Heart left ventricle (tissue), 16 donors: Measurements from ENCODE around the gene UPK3BL1. TPM values are rescaled to one million over a fixed set of nuclear protein-coding genes. Genes with fewer than 3 reads are reported as not detected.
"Not testable (repeated sequence)": the region's sequence is repeated elsewhere in the genome, so short reads cannot be mapped to it uniquely, and the experiment has no call there.

Source experiments
- ATAC-seq, 4 donors: fragments of 200-7000 bp; cut with Tn5 transposase; one replicate each; pipeline ENCODE4 v1.9.1; 2020 to 2022; ENCODE audit warnings: moderate library complexity in 4 of 4, mild to moderate bottlenecking in 3 of 4, moderate number of reproducible peaks in 1 of 4
- DNase-seq, 5 donors: peaks; one replicate each; pipeline ENCODE4 v3.0.0-alpha.2; 2020
- H3K27ac ChIP-seq, 12 donors: fragments of 200-600 bp; sonication (generic) in 4 of 12; one replicate each; pipeline versions ENCODE4 v1.5.0 to v1.8.0; 2016 to 2022; ENCODE audit warnings: mild to moderate bottlenecking in 2 of 12
- H3K27me3 ChIP-seq, 9 donors: fragments of 200-600 bp; sonication (generic) in 2 of 9; one replicate each; pipeline versions ENCODE4 v1.5.1 to v1.8.0; 2016 to 2022; ENCODE audit warnings: mild to moderate bottlenecking in 3 of 9
- H3K36me3 ChIP-seq, 9 donors: fragments of 200-600 bp; sonication (generic) in 2 of 9; one replicate each; pipeline versions ENCODE4 v1.5.0 to v1.8.0; 2018 to 2022; ENCODE audit warnings: mild to moderate bottlenecking in 2 of 9
- H3K4me1 ChIP-seq, 12 donors: fragments of 200-600 bp; sonication (generic) in 4 of 12; one replicate each; pipeline versions ENCODE4 v1.5.0 to v1.8.0; 2016 to 2022; ENCODE audit warnings: mild to moderate bottlenecking in 3 of 12
- H3K4me3 ChIP-seq, 12 donors: fragments of 200-600 bp; sonication (generic) in 4 of 12; one replicate each; pipeline versions ENCODE4 v1.5.0 to v1.8.0; 2017 to 2022; ENCODE audit warnings: mild to moderate bottlenecking in 9 of 12, moderate library complexity in 4 of 12
- H3K9me3 ChIP-seq, 12 donors: fragments of 200-600 bp; sonication (generic) in 4 of 12; one replicate each; pipeline versions ENCODE4 v1.5.0 to v1.8.0; 2016 to 2022; ENCODE audit warnings: mild to moderate bottlenecking in 1 of 12
- WGBS, 4 donors: extraction: QIAGEN DNeasy Blood & Tissue Kit in 2 of 4; methylation state at CpG; one replicate each; pipeline versions ENCODE4 v1.1.5 to v1.1.7; 2013 to 2018; 5-methylcytosine and 5-hydroxymethylcytosine counted together
- intact Hi-C, 10 donors: fragments of 100-400 bp; cut with DNase I; formaldehyde crosslinking; loops; one replicate each; pipeline versions ENCODE4 v1.11.1 to v1.14.2; 2022
- polyA plus RNA-seq, 2 donors: library from polyadenylated mRNA; stranded (reverse); fragments of 200-250 nt; gene quantifications; one replicate each; pipeline ENCODE4 v1.2.3, GENCODE V29; 2013
- total RNA-seq, 9 donors: library from RNA; depleted of rRNA in 2 of 9; stranded (reverse); fragments of >200 nt in 2 of 9; fragmentation: NEBNext Ultra II Directional in 3 of 9; extraction: Animal tissue kit (Norgen Biotek cat#: 25700) in 3 of 9; gene quantifications; one replicate each; pipeline versions ENCODE4 v1.1.0 to v1.2.4, GENCODE V29; 2016 to 2023
- donor health status: ischemic (EF 13 %, LVEDD 7.1; RV severe dilation, severe dysfunction).
- donor health status: healthy with polysubstance abuse.
- donor health status: DM: no; HTN: yes; CAD: no.
- donor health status: DM: no; HTN: no; CAD: no.
- donor health status: ischemic (EF 25% LVEDD 6.9; RV normal size, moderate dysfunction).
- donor health status: ischemic (EF 25% LVEDD 5.7; RV mildly dilated, moderate dysfunction).
- donor health status: healthy.
- donor health status: DM: yes; HTN: yes; CAD: no.
- donor health status: ischemic (EF 35%, LVEDD 5.7; RV mildly dilated, moderate dysfunction).
- donor health status: nonischemic (EF 11% LVEDD 7.7; RV severe dilation, severe dysfunction).
- donor health status: DM: yes; HTN: yes; CAD: no.
- donor health status: PGD.
- donor health status: ischemic (EF 29% LVEDD 5.4; RV normal size, mild dysfunction).
- donor health status: nonischemic (EF 23%, LVEDD 6.1; RV moderate dilation, normal function).

UPK3BL1 gene
- total and polyA plus RNA-seq, 11 donors, result 6.0 to 30.9 (median 12.8) TPM

DNA sequence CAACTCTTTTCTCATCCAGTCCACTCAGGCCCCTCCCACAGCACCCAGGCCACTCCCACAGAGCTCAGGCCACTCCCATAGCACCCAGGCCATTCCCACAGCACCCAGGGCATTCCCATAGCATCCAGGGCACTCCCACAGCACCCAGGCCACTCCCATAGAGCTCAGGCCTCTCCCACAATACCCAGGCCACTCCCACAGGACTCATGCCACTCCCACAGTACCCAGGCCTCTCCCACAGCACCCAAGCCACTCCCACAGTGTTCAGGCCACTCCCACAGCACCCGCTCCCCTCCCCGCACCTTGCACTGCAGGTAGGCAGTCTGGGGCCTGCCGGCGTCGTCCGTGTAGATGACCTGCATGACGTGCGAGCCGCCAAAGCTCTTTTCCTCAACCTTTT, 52.7 kb downstream of the UPK3BL1 start:
- H3K27me3 ChIP-seq, H3K36me3 ChIP-seq, intact Hi-C loops, H3K4me3 ChIP-seq, H3K27ac ChIP-seq, H3K9me3 ChIP-seq, H3K4me1 ChIP-seq, DNase-seq: not testable (repeated sequence)
- WGBS, 4 donors, result no CpG with 5 or more reads among the region's 9 CpGs
- peak in 3 of 4 donors; percentile 31 to 53 (median 46) for ATAC-seq

Other genes starting within 250 kb of the UPK3BL1 start
- 10 to 100 TPM in 5 of 9 donors, 1 to 10 TPM in 4; 7.4 to 15.2 (median 11.4) TPM for gene PRKRIP1, start 246.4 kb downstream of the UPK3BL1 start, total RNA-seq
- gene PRKRIP1, start 246.4 kb downstream of the UPK3BL1 start, polyA plus RNA-seq, result 10 to 100 TPM; 15.1 TPM
- 10 to 100 TPM in 2 of 9 donors, 1 to 10 TPM in 7; 1.9 to 22.0 (median 4.8) TPM for gene ORAI2, start 209.2 kb downstream of the UPK3BL1 start, total RNA-seq
- 10 to 100 TPM in 1 of 2 donors, 1 to 10 TPM in 1; 1.1 to 10.6 TPM for gene ORAI2, start 209.2 kb downstream of the UPK3BL1 start, polyA plus RNA-seq
- 10 to 100 TPM in 2 of 9 donors, 1 to 10 TPM in 7; 4.9 to 19.4 (median 6.5) TPM for gene ALKBH4, start 177.9 kb downstream of the UPK3BL1 start, total RNA-seq
- gene ALKBH4, start 177.9 kb downstream of the UPK3BL1 start, polyA plus RNA-seq, result 1 to 10 TPM; 6.8 to 7.9 TPM
- 10 to 100 TPM in 4 of 9 donors, 1 to 10 TPM in 5; 7.6 to 24.9 (median 9.7) TPM for gene LRWD1, start 177.8 kb downstream of the UPK3BL1 start, total RNA-seq
- gene LRWD1, start 177.8 kb downstream of the UPK3BL1 start, polyA plus RNA-seq, result 10 to 100 TPM in 1 of 2 donors, 1 to 10 TPM in 1; 4.7 to 26.4 TPM
- 10 to 100 TPM; 34.4 to 72.9 (median 47.4) TPM for gene POLR2J, start 163.9 kb downstream of the UPK3BL1 start, total RNA-seq
- gene POLR2J, start 163.9 kb downstream of the UPK3BL1 start, polyA plus RNA-seq, result 100 to 1,000 TPM in 1 of 2 donors, 10 to 100 TPM in 1; 86.3 to 227 TPM
- 10 to 100 TPM in 2 of 9 donors, 1 to 10 TPM in 7; 3.3 to 28.1 (median 7.1) TPM for gene RASA4B, start 125.0 kb downstream of the UPK3BL1 start, total RNA-seq
- gene RASA4B, start 125.0 kb downstream of the UPK3BL1 start, polyA plus RNA-seq, result 1 to 10 TPM; 2.7 to 3.2 TPM
- 10 to 100 TPM in 2 of 9 donors, 1 to 10 TPM in 7; 1.9 to 20.6 (median 5.7) TPM for gene UPK3BL2, start 99.1 kb downstream of the UPK3BL1 start, total RNA-seq
- 1 to 10 TPM; 1.2 to 5.8 TPM for gene UPK3BL2, start 99.1 kb downstream of the UPK3BL1 start, polyA plus RNA-seq
- under 1 TPM in 1 of 9 donors, not detected in 8; 0.24 TPM for gene SPDYE2, start 91.6 kb downstream of the UPK3BL1 start, total RNA-seq
- gene SPDYE2, start 91.6 kb downstream of the UPK3BL1 start, polyA plus RNA-seq, result under 1 TPM in 1 of 2 donors, not detected in 1; 0.15 TPM
- gene POLR2J3, start 70.2 kb downstream of the UPK3BL1 start, total RNA-seq, result 10 to 100 TPM in 6 of 9 donors, 1 to 10 TPM in 3; 4.8 to 32.9 (median 12.0) TPM
- 10 to 100 TPM; 31.7 to 67.7 TPM for gene POLR2J3, start 70.2 kb downstream of the UPK3BL1 start, polyA plus RNA-seq
- gene RASA4, start 26.0 kb downstream of the UPK3BL1 start, total RNA-seq, result 100 to 1,000 TPM in 1 of 9 donors, 10 to 100 TPM in 5, 1 to 10 TPM in 3; 6.3 to 106 (median 14.9) TPM
- gene RASA4, start 26.0 kb downstream of the UPK3BL1 start, polyA plus RNA-seq, result 1 to 10 TPM; 8.1 to 9.4 TPM
- not detected for gene SPDYE2B, start 7.5 kb upstream of the UPK3BL1 start, total RNA-seq
- gene SPDYE2B, start 7.5 kb upstream of the UPK3BL1 start, polyA plus RNA-seq, result not detected
- 10 to 100 TPM in 1 of 9 donors, 1 to 10 TPM in 6, under 1 TPM in 1, not detected in 1; 0.79 to 12.9 (median 3.3) TPM for gene POLR2J2, start 28.9 kb upstream of the UPK3BL1 start, total RNA-seq
- 1 to 10 TPM in 1 of 2 donors, under 1 TPM in 1; 0.98 to 5.1 TPM for gene POLR2J2, start 28.9 kb upstream of the UPK3BL1 start, polyA plus RNA-seq
- gene FAM185A, start 106.2 kb upstream of the UPK3BL1 start, total RNA-seq, result 10 to 100 TPM in 1 of 9 donors, 1 to 10 TPM in 8; 5.6 to 10.2 (median 8.4) TPM
- 1 to 10 TPM; 3.4 to 6.0 TPM for gene FAM185A, start 106.2 kb upstream of the UPK3BL1 start, polyA plus RNA-seq